Forelimb muscle (tissue), 1 donor: Measurements from ENCODE around the gene GCLC. TPM values are rescaled to one million over a fixed set of nuclear protein-coding genes. Genes with fewer than 3 reads are reported as not detected.

Experiments used
- DNase-seq: peaks from one replicate; pipeline ENCODE4 v3.0.0-alpha.2; 2013; ENCODE audit warnings: low read depth
- polyA plus RNA-seq: library from polyadenylated mRNA; unstranded; fragments of 120-200 nt; gene quantifications from one replicate; pipeline ENCODE4 v1.2.1, GENCODE V29; 2013; ENCODE audit not compliant: insufficient read length

GCLC gene
- polyA plus RNA-seq, 1 donor = 8.3 TPM

GRCh38 chr6:53527249-53527765, 17.6 kb downstream of the GCLC start:
- no peak for DNase-seq

- DNase-seq = no peak
Observed at GRCh38 chr6:53526000-53526399, 18.9 kb downstream of the GCLC start.

- DNase-seq = no peak
Observed at GRCh38 chr6:53524455-53524815, 20.5 kb downstream of the GCLC start.

- DNase-seq = no peak
Observed at GRCh38 chr6:53523511-53524454, 21.1 kb downstream of the GCLC start.

GRCh38 chr6:53520320-53520928, 24.5 kb downstream of the GCLC start:
- DNase-seq = no peak

GRCh38 chr6:53518862-53519261, 26.0 kb downstream of the GCLC start:
- no peak for DNase-seq

- no peak for DNase-seq
Observed at GRCh38 chr6:53517021-53517420, 27.9 kb downstream of the GCLC start.

GRCh38 chr6:53514677-53515076, 30.2 kb downstream of the GCLC start:
- DNase-seq = no peak

GRCh38 chr6:53513519-53513966, 31.4 kb downstream of the GCLC start:
- no peak for DNase-seq

- DNase-seq = no peak
Observed at GRCh38 chr6:53513056-53513455, 31.8 kb downstream of the GCLC start.

GRCh38 chr6:53512626-53513025, 32.3 kb downstream of the GCLC start:
- no peak for DNase-seq

- no peak for DNase-seq
Observed at GRCh38 chr6:53510746-53511145, 34.2 kb downstream of the GCLC start.

- DNase-seq = no peak
Observed at GRCh38 chr6:53506872-53507271, 38.0 kb downstream of the GCLC start.

GRCh38 chr6:53504512-53504911, 40.4 kb downstream of the GCLC start:
- no peak for DNase-seq

- DNase-seq = no peak
Observed at GRCh38 chr6:53503060-53503459, 41.8 kb downstream of the GCLC start.

GRCh38 chr6:53501432-53501831, 43.5 kb downstream of the GCLC start:
- no peak for DNase-seq

- no peak for DNase-seq
Observed at GRCh38 chr6:53500095-53500494, 44.8 kb downstream of the GCLC start.

- DNase-seq = no peak
Observed at GRCh38 chr6:53499094-53499493, 45.8 kb downstream of the GCLC start.

- no peak for DNase-seq
Observed at GRCh38 chr6:53498649-53499048, 46.3 kb downstream of the GCLC start.

GRCh38 chr6:53497905-53498304, 47.0 kb downstream of the GCLC start:
- DNase-seq = no peak

GRCh38 chr6:53496797-53497375, 48.0 kb downstream of the GCLC start:
- DNase-seq = no peak
